Measurements from ENCODE around the gene PAFAH1B2.
A peak's percentile ranks its signal among the peaks of the same experiment; 100 is the strongest.
"Not testable (repeated sequence)": the region's sequence is repeated elsewhere in the genome, so short reads cannot be mapped to it uniquely, and the experiment has no call there.

The PAFAH1B2 gene

GRCh38 chr11:117143871-117144476 lies at the start of gene PAFAH1B2:
PAFAH1B2 (plus strand) TSS chr11:117144287; CDS start chr11:117152448, 8,161 bp downstream.
- peak; percentile 78 for DNase-seq

- DNase-seq = no peak
Measured at GRCh38 chr11:117094776-117095175, 49.3 kb upstream of the PAFAH1B2 start.

GRCh38 chr11:117095284-117096161 lies 48.6 kb upstream of the PAFAH1B2 start:
- DNase-seq = no peak

- no peak for DNase-seq
Measured at GRCh38 chr11:117096201-117096991, 47.7 kb upstream of the PAFAH1B2 start.

- no peak for DNase-seq
Measured at GRCh38 chr11:117097014-117097388, 47.1 kb upstream of the PAFAH1B2 start.

GRCh38 chr11:117097389-117098268 lies 46.5 kb upstream of the PAFAH1B2 start:
- DNase-seq = no peak

- DNase-seq = peak; percentile 71
Measured at GRCh38 chr11:117098269-117099232, 45.5 kb upstream of the PAFAH1B2 start, which contains the start of gene SIK3. SIK3 (minus strand) TSS chr11:117098428; CDS start chr11:117098415, 13 bp downstream.

- no peak for DNase-seq
Measured at GRCh38 chr11:117099696-117100095, 44.4 kb upstream of the PAFAH1B2 start.

GRCh38 chr11:117100556-117100955 lies 43.5 kb upstream of the PAFAH1B2 start:
- no peak for DNase-seq

GRCh38 chr11:117107701-117108590 lies 36.1 kb upstream of the PAFAH1B2 start:
- no peak for DNase-seq

GRCh38 chr11:117110294-117110950 lies 33.7 kb upstream of the PAFAH1B2 start:
- DNase-seq = no peak

GRCh38 chr11:117112497-117112896 lies 31.6 kb upstream of the PAFAH1B2 start:
- not testable (repeated sequence) for DNase-seq

GRCh38 chr11:117112939-117113338 lies 31.1 kb upstream of the PAFAH1B2 start:
- DNase-seq = not testable (repeated sequence)

GRCh38 chr11:117117681-117118080 lies 26.4 kb upstream of the PAFAH1B2 start:
- DNase-seq = no peak

- DNase-seq = no peak
Measured at GRCh38 chr11:117121176-117121575, 22.9 kb upstream of the PAFAH1B2 start.

- no peak for DNase-seq
Measured at GRCh38 chr11:117122556-117122955, 21.5 kb upstream of the PAFAH1B2 start.

- DNase-seq = no peak
Measured at GRCh38 chr11:117126223-117126965, 17.7 kb upstream of the PAFAH1B2 start.

GRCh38 chr11:117127171-117127901 lies 16.8 kb upstream of the PAFAH1B2 start:
- DNase-seq = no peak
